Nasal cavity respiratory epithelium epithelial cell of viscerocranial mucosa (primary cell): Measurements from ENCODE around the gene ENGASE. TPM values are rescaled to one million over a fixed set of nuclear protein-coding genes. Genes with fewer than 3 reads are reported as not detected.

Source experiments
- total RNA-seq: library from RNA; depleted of rRNA; stranded (reverse); fragments of >200 nt; gene quantifications from 2 replicates; pipeline ENCODE4 v1.2.3, GENCODE V29; 2014

Gene ENGASE
- total RNA-seq = 10.6 and 15.1 TPM in 2 replicates

GRCh38 chr17:79074649-79075445, at the start of gene ENGASE:
Gene ENGASE (plus strand): TSS chr17:79074824. CDS start chr17:79074945, 121 bp downstream.

Other genes with a start within 250 kb of the ENGASE start
- 31.8 and 61.9 TPM in 2 replicates for gene USP36, start 234.0 kb upstream of the ENGASE start, total RNA-seq
- gene CEP295NL, start 171.6 kb upstream of the ENGASE start, total RNA-seq = under 0.01 and 0.43 TPM in 2 replicates
- 2.7 and 14.2 TPM in 2 replicates for gene TIMP2, start 149.4 kb upstream of the ENGASE start, total RNA-seq
- gene LGALS3BP, start 94.9 kb upstream of the ENGASE start, total RNA-seq = 116 and 691 TPM in 2 replicates
- gene CANT1, start 65.1 kb upstream of the ENGASE start, total RNA-seq = 84.1 and 91.8 TPM in 2 replicates
- 3.4 and 8.3 TPM in 2 replicates for gene C1QTNF1, start 50.7 kb upstream of the ENGASE start, total RNA-seq